HG02798 (cell line): ENCODE data around the gene ADH1C.
"Not testable (repeated sequence)": the region's sequence is repeated elsewhere in the genome, so short reads cannot be mapped to it uniquely, and the experiment has no call there.

Experiments
- ATAC-seq: cut with Tn5 transposase; IDR thresholded peaks from one replicate; pipeline ENCODE4 v1.9.1; 2021; ENCODE audit warnings: mild to moderate bottlenecking; ENCODE audit not compliant: unreplicated experiment, poor library complexity

Gene ADH1C

GRCh38 chr4:99352602-99353537 is at the start of gene ADH1C:
Gene ADH1C, minus strand, starts transcription at chr4:99352746. Its CDS starts 71 bp downstream, at chr4:99352675.
- no peak for ATAC-seq

GRCh38 chr4:99400831-99401230 is 48.3 kb upstream of the ADH1C start:
- ATAC-seq: no peak

- ATAC-seq: no peak
These were observed 46.5 kb upstream of the ADH1C start for GRCh38 chr4:99399017-99399416.

- no peak for ATAC-seq
These were observed 43.2 kb upstream of the ADH1C start for GRCh38 chr4:99395595-99396364.

- ATAC-seq: no peak
These were observed 42.4 kb upstream of the ADH1C start for GRCh38 chr4:99394896-99395295.

- no peak for ATAC-seq
These were observed 37.5 kb upstream of the ADH1C start for GRCh38 chr4:99390055-99390454.

- no peak for ATAC-seq
These were observed 37.1 kb upstream of the ADH1C start for GRCh38 chr4:99389606-99390005.

GRCh38 chr4:99383833-99384392 is 31.4 kb upstream of the ADH1C start:
- ATAC-seq: no peak

- no peak for ATAC-seq
These were observed 30.9 kb upstream of the ADH1C start for GRCh38 chr4:99383399-99383798.

GRCh38 chr4:99382745-99383360 is 30.3 kb upstream of the ADH1C start:
- no peak for ATAC-seq

- ATAC-seq: no peak
These were observed 29.1 kb upstream of the ADH1C start for GRCh38 chr4:99381588-99382175.

GRCh38 chr4:99379571-99379970 is 27.0 kb upstream of the ADH1C start:
- ATAC-seq: no peak

GRCh38 chr4:99378876-99379275 is 26.3 kb upstream of the ADH1C start:
- no peak for ATAC-seq

GRCh38 chr4:99377341-99377740 is 24.8 kb upstream of the ADH1C start:
- ATAC-seq: not testable (repeated sequence)

GRCh38 chr4:99372464-99372863 is 19.9 kb upstream of the ADH1C start:
- not testable (repeated sequence) for ATAC-seq

- ATAC-seq: not testable (repeated sequence)
These were observed 15.3 kb upstream of the ADH1C start for GRCh38 chr4:99367817-99368216.

- ATAC-seq: no peak
These were observed 13.9 kb upstream of the ADH1C start for GRCh38 chr4:99366491-99366890.

- no peak for ATAC-seq
These were observed 10.2 kb upstream of the ADH1C start for GRCh38 chr4:99362768-99363167.

- no peak for ATAC-seq
These were observed 9.3 kb upstream of the ADH1C start for GRCh38 chr4:99361899-99362275.

- no peak for ATAC-seq
These were observed 8.8 kb upstream of the ADH1C start for GRCh38 chr4:99361268-99361898.
